Measurements from ENCODE around the gene CLDN5. TPM values are rescaled to one million over a fixed set of nuclear protein-coding genes. Genes with fewer than 3 reads are reported as not detected.

CLDN5 gene
- total and polyA plus RNA-seq, 2 of the 8 experiments (the other 6 are each of a cell fraction or from before 2014, with no cell fraction given), result 1.2 to 1.6 TPM

DNA sequence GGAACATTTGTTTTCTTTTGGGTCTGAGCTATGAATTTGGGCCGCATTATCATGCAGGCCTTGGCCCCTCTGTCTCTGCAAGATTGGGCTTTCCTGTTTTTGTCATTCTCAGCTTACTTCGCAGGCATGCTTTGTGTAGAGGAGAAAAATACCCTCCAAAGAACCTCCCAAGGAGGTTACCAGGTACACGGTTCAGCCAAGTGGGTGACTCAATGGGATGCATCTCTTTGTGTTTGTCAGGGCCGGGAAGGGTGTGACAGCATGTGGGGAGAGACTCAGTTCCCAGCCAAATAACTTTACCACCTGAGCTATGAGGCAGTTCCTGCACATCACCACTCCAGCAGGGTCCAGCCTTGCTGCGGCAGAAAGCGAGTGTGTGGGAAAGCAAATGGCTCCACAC lies 47.8 kb upstream of the CLDN5 start:
- Histone ChIP-seq H2BK120ac (replicated peaks; ENCODE audit: low read depth, low read length) (no peak overlapping the region), H2AK5ac (ENCODE audit: low read depth, low read length) (no peak overlapping the region), H4K5ac (ENCODE audit: insufficient read length, low read depth, low read length) (no peak overlapping the region), H3K27ac (ENCODE audit: low read depth, low read length) (no peak overlapping the region), H3K27me3 (replicated peaks in 1 of 4; ENCODE audit: control insufficient read depth in 3 of 4, extremely low read depth in 1 of 4, insufficient read depth in 3 of 4, low read length in 3 of 4) (no peaks in the 10 kb centered on the region; a peak in 2 of 7 replicates), H3K79me1 (ENCODE audit: low read depth, low read length) (no peaks in the 10 kb centered on the region), H2AFZ (ENCODE audit: low read length) (no peak overlapping the region), H2BK20ac (ENCODE audit: low read length) (no peak overlapping the region), H4K8ac (ENCODE audit: extremely low read depth, insufficient read depth, low read length) (peak overlapping the region; percentile 43; the same call in 1 of the 2 replicates), H3K14ac (ENCODE audit: insufficient read length) (no peak overlapping the region), H3K4me1 (replicated peaks in 1 of 4; ENCODE audit: control insufficient read depth in 3 of 4, insufficient read depth in 4 of 4, low read length in 3 of 4) (peaks cover 0 to 3% (median under 1%) of the 10 kb centered on the region in 4 experiments; a peak in 2 of 7 replicates), H3K79me2 (ENCODE audit: control insufficient read depth in 1 of 2, insufficient read depth in 2 of 2, low read length in 2 of 2) (no peaks in the 10 kb centered on the region), H3K23ac (ENCODE audit: insufficient read length) (no peak overlapping the region), H2BK12ac (ENCODE audit: low read depth, low read length) (no peak overlapping the region), H3K4me2 (ENCODE audit: insufficient read depth in 1 of 2, low read depth in 2 of 2, low read length in 2 of 2) (no peak overlapping the region), H3K9ac (replicated peaks in 1 of 4; ENCODE audit: extremely low read depth in 1 of 4, low read depth in 3 of 4, low read length in 3 of 4) (no peak overlapping the region), H3K56ac (replicated peaks; ENCODE audit: insufficient read length, low read depth, low read length) (no peak overlapping the region), H4K91ac (replicated peaks; ENCODE audit: insufficient read length, low read length) (no peak overlapping the region), H2BK5ac (ENCODE audit: low read depth, low read length) (no peak overlapping the region), H3K23me2 (ENCODE audit: low read depth, low read length) (peaks cover 7% of the 10 kb centered on the region; the same call in 1 of the 2 replicates), H3K4me3 (ENCODE audit: extremely low read depth in 1 of 4, insufficient read depth in 2 of 4, low read depth in 3 of 4, low read length in 4 of 4) (no peak overlapping the region), H3K9me3 (ENCODE audit: insufficient read depth in 2 of 2, low read depth in 1 of 2, low read length in 1 of 2) (no peaks in the 10 kb centered on the region), H3K4ac (replicated peaks; ENCODE audit: insufficient read length, low read depth, low read length) (no peak overlapping the region), H2BK15ac (ENCODE audit: low read length) (no peak overlapping the region), H3K36me3 (ENCODE audit: control insufficient read depth in 2 of 4, insufficient read depth in 4 of 4, low read length in 3 of 4) (no peaks in the 10 kb centered on the region), H4K20me1 (replicated peaks in 1 of 2; ENCODE audit: control insufficient read depth in 1 of 2, insufficient read depth in 2 of 2, low read length in 2 of 2) (no peaks in the 10 kb centered on the region), H3K18ac (ENCODE audit: extremely low read depth, low read length) (no peak overlapping the region)
- ChIA-PET POLR2A (ENCODE audit: partially characterized antibody) (no interaction called here), CTCF (ENCODE audit: partially characterized antibody) (interaction anchor here (0.6 to 1.4 kb wide), 6 partner anchors 11 to 205 kb away, joined by 3 to 4 read pairs (median 4); no protein-coding TSS in a partner anchor)
- DNase-seq (ENCODE audit: low read depth in 1 of 2, low spot score in 2 of 2) (no peak), FAIRE-seq (no peak)
- TF ChIP-seq CBX5 (IDR thresholded peaks at IDR 0.05; ENCODE audit: low read depth, low read length), result no peak
- no peak for TF ChIP-seq CBX8 (IDR thresholded peaks at IDR 0.05; ENCODE audit: borderline replicate concordance, low read depth, low read length)
- TF ChIP-seq EP300 (IDR thresholded peaks at IDR 0.05; ENCODE audit: borderline replicate concordance in 1 of 2, low read depth in 2 of 2, low read length in 2 of 2), result no peak
- no peak for TF ChIP-seq RBBP5 (IDR thresholded peaks at IDR 0.05; ENCODE audit: borderline replicate concordance, low read depth, low read length)
- TF ChIP-seq POLR2AphosphoS5 (IDR thresholded peaks at IDR 0.05; ENCODE audit: low read depth, low read length), result no peak
- WGBS, 2 experiments (ENCODE audit: extremely low coverage in 1 of 2, insufficient coverage in 1 of 2, insufficient read length in 1 of 2, insufficient replicate concordance in 2 of 2, low coverage in 1 of 2, low lambda C conversion rate in 2 of 2, missing lambda C conversion rate in 1 of 2), result 89% methylated on average over 6 of the region's 6 CpGs; no CpG with 5 or more reads in 1 of the 2 experiments

Data from H1 (cell line).